ENCODE data around the gene ANKLE2.

The ANKLE2 gene

DNA sequence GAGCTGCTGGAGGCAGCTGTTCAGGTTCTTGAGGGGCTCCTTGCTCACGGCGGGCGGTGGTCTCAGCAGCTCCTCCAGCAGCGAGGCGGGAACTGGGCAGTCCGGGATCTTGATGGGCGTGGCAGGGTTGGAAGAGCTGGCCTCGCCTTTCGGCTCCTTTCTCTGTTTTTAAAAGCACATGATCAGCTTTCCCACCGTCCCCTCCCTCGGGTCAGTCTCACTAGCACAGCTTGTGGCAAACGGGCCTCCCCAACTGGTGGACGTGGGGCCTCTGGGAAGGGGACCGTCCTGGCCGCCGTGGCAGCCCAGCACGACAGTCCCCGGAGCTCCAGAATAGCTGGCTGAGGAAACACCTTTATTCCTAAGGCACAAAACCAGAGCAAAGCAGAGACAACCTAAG, 12.5 kb upstream of the ANKLE2 start:
- DNase-seq (ENCODE audit: low read depth, low spot score), result no peak
- H3K4me3 ChIP-seq (ENCODE audit: low read depth, low read length), result no peak overlapping the region
- in situ Hi-C loops (cut with HindIII; ENCODE audit: low sequenced_read_pairs), result no loop called here
- TF ChIP-seq, protein P1, sequence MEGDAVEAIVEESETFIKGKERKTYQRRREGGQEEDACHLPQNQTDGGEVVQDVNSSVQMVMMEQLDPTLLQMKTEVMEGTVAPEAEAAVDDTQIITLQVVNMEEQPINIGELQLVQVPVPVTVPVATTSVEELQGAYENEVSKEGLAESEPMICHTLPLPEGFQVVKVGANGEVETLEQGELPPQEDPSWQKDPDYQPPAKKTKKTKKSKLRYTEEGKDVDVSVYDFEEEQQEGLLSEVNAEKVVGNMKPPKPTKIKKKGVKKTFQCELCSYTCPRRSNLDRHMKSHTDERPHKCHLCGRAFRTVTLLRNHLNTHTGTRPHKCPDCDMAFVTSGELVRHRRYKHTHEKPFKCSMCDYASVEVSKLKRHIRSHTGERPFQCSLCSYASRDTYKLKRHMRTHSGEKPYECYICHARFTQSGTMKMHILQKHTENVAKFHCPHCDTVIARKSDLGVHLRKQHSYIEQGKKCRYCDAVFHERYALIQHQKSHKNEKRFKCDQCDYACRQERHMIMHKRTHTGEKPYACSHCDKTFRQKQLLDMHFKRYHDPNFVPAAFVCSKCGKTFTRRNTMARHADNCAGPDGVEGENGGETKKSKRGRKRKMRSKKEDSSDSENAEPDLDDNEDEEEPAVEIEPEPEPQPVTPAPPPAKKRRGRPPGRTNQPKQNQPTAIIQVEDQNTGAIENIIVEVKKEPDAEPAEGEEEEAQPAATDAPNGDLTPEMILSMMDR (IDR thresholded peaks at IDR 0.05; ENCODE audit: low read depth, low read length), result no peak

DNA sequence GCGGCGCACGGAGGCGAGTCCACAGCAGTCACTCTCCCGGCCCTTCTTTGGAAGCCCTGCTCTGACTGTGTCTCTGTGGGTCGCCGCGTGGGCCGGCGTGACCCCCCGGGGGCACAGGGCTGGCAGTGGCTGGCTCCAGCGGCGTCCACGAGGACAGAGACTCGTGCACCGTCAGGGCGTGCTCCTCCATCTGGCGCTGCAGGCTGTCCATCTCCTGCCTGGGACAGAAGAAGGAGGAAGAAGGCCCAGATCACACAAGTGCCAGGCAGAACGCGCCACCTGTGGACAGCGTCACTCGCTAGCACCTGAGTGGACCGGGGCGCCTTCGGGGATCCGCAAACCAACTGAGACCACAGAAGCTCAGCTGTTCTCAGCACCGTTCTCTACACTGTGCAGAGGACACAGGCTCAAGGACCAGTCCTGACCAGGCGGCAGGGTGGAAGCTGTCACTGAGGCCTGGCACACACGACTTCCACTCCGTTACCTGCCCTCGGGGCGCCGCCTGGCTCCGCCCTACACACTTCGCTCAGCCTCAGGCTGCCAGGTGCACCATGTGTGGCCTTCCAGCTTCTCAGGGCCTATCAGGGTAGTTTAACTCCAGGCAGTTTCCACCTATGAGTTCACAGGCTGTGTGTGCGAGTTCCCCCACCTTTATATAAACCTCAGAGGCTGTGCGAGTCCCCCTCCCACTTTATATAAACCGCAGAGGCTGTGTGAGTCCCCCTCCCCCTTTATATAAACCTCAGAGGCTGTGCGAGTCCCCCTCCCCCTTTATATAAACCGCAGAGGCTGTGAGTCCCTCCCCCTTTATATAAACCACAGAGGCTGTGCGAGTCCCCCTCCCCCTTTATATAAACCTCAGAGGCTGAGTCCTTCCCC, 11.7 kb upstream of the ANKLE2 start:
- DNase-seq (ENCODE audit: low read depth, low spot score), result no peak
- in situ Hi-C loops (cut with HindIII; ENCODE audit: low sequenced_read_pairs), result no loop called here
- no peak overlapping the region for H3K4me3 ChIP-seq (ENCODE audit: low read depth, low read length)
- TF ChIP-seq, protein P1 (IDR thresholded peaks at IDR 0.05; ENCODE audit: low read depth, low read length), result no peak

DNA sequence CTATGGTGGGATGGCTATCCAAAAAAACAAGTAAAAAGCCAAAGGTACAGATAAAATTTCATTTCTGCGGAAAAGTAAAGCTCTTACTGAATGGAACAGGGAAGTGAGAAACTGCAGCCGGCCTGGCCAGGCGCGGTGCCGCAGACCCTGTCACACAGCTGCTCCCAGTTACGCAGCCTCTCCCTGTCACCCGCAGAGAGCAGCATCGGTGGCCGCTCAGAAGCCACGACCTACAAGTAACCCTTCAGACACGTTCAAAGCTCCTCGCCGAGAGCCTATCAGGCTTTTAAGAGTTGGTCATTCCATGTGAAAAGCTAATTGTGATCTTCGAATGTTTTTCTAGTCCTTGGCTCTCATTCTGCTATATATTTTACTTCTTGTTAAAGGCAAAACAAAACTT, 11.0 kb upstream of the ANKLE2 start:
- TF ChIP-seq, protein P1 (IDR thresholded peaks at IDR 0.05; ENCODE audit: low read depth, low read length), result no peak
- no peak overlapping the region for H3K4me3 ChIP-seq (ENCODE audit: low read depth, low read length)
- in situ Hi-C loops (cut with HindIII; ENCODE audit: low sequenced_read_pairs), result no loop called here
- DNase-seq (ENCODE audit: low read depth, low spot score), result no peak

DNA sequence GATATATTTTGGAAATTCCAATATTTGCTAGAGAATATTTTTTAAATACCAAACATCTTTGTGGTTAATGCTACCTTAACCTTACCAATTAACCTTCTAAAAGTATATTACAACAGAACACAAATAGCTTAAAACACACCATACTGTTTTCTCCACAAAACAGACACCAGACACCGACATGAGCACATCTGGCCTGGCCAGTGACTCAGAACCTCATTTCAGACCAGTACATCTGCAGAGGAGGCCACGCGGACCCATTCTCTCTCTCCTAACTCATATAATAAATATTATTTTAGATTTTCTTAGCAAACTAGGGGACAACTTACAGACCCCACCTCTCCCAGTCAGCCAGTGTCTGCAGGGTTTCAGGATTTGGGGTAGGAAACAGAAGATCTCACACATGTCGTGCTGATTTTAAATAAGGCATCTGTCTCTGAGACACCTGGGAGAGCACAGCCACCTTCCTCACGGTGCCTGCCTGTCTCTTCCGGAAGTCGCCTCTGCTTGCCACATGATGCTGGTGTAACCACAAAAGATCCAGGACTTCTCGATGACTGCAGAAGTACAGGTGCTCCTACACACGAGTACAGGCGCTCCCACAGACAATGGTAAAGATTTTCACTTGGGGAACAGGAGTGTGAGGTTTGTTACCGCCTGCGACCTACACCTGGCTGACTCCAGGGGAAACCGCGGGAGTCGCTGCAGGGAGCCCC, 9.7 kb upstream of the ANKLE2 start:
- DNase-seq (ENCODE audit: low read depth, low spot score), result no peak
- in situ Hi-C loops (cut with HindIII; ENCODE audit: low sequenced_read_pairs), result no loop called here
- H3K4me3 ChIP-seq (ENCODE audit: low read depth, low read length), result no peak overlapping the region
- TF ChIP-seq, protein P1 (IDR thresholded peaks at IDR 0.05; ENCODE audit: low read depth, low read length), result no peak

DNA sequence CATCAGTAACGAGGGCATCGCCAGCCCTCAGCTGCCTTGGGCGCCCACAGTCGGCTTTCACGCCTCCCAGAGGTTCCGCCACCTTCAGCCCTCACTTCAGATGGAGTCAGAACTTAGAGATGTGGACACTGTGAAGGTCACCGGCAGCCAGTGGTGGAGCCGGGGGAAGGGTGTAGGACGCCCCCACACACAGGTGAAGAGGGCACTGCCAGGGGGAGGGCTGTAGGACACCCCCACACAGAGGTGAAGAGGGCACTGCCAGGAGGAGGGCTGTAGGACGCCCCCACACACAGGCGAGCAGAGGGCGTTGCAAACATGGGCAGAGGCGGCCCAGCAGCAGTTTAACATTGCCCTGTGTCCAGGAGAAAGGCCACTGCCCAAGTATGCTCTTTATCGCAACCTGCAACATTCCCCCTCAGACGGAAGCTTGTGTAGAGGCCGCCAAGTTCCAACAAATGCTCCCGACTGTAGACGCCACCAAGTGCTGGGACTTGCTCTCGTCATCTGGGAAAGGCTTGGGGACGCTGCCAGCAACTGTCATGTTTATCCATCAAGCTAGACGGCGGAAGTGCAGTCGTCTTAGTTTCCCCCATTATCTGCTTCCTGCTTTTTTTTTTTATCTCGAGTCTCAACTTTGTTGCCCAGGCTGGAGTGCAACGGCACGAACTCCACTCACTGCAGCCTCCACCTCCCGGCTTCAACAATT, 4.9 kb upstream of the ANKLE2 start:
- DNase-seq (ENCODE audit: low read depth, low spot score), result peak; percentile 8
- in situ Hi-C loops (cut with HindIII; ENCODE audit: low sequenced_read_pairs), result no loop called here
- H3K4me3 ChIP-seq (ENCODE audit: low read depth, low read length), result no peak overlapping the region
- TF ChIP-seq, protein P1 (IDR thresholded peaks at IDR 0.05; ENCODE audit: low read depth, low read length), result no peak

DNA sequence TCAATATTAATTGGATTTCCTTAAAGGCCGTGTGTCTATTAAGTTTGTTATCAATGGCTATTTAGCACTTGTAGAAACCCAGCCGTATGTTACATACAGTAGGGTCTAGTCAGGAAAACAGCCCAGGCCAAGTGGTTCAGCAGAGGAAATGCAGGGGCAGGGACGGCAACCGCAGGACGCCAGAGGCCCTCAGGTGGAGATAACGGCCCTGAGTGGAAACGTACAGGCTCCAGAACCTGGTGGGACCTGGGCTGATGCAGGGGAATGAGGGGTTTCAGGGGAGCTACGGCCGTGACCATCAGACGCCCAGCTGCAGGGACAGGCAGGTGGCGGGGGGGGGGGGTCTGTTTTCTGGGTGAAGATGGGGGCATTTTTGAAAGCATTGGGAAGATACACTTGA, 3.7 kb upstream of the ANKLE2 start:
- TF ChIP-seq, protein P1 (IDR thresholded peaks at IDR 0.05; ENCODE audit: low read depth, low read length), result no peak
- in situ Hi-C loops (cut with HindIII; ENCODE audit: low sequenced_read_pairs), result no loop called here
- no peak for DNase-seq (ENCODE audit: low read depth, low spot score)
- no peak overlapping the region for H3K4me3 ChIP-seq (ENCODE audit: low read depth, low read length)

Data from astrocyte of the spinal cord (primary cell).